GM23338 (cell line): ENCODE data around the gene QDPR. TPM values are rescaled to one million over a fixed set of nuclear protein-coding genes. Genes with fewer than 3 reads are reported as not detected.

ENCODE experiments used
- ATAC-seq: fragments of 200-7000 bp; cut with Tn5 transposase; 3 replicates; pipeline ENCODE4 v1.9.1; 2020
- DNase-seq: peaks from one replicate; pipeline ENCODE4 v3.0.0-alpha.2; 2015; ENCODE audit warnings: low spot score
- H2AFZ ChIP-seq: fragments of 200-600 bp; sonication (generic); 2 replicates; pipeline ENCODE4 v1.8.0; 2016; ENCODE audit warnings: antibody characterized with exemption, mild to moderate bottlenecking, moderate library complexity
- H3F3A ChIP-seq: fragments of 200-600 bp; sonication (generic); replicated peaks from 2 replicates; pipeline ENCODE4 v1.8.0; 2017; ENCODE audit warnings: antibody characterized with exemption, mixed run types, low read depth
- H3K27ac ChIP-seq: fragments of 200-600 bp; sonication (generic); 2 replicates; pipeline ENCODE4 v1.6.1; 2016; ENCODE audit warnings: low read depth
- H3K27me3 ChIP-seq: fragments of 200-600 bp; sonication (generic); 2 replicates; pipeline ENCODE4 v1.8.0; 2016; ENCODE audit warnings: mild to moderate bottlenecking, mixed run types, moderate library complexity; ENCODE audit not compliant: insufficient read depth
- H3K36me3 ChIP-seq: fragments of 200-600 bp; sonication (generic); 2 replicates; pipeline ENCODE4 v1.8.0; 2016; ENCODE audit warnings: mild to moderate bottlenecking; ENCODE audit not compliant: insufficient read depth
- H3K4me1 ChIP-seq: fragments of 200-600 bp; sonication (generic); 2 replicates; pipeline ENCODE4 v1.8.0; 2016; ENCODE audit warnings: mild to moderate bottlenecking, moderate library complexity; ENCODE audit not compliant: insufficient read depth
- H3K4me2 ChIP-seq: fragments of 200-600 bp; sonication (generic); 2 replicates; pipeline ENCODE4 v1.7.1; 2017; ENCODE audit warnings: mixed run types
- H3K4me3 ChIP-seq: fragments of 200-600 bp; sonication (generic); 2 replicates; pipeline ENCODE4 v1.6.1; 2016; ENCODE audit warnings: mixed run types
- H3K79me2 ChIP-seq: fragments of 200-600 bp; sonication (generic); replicated peaks from 2 replicates; pipeline ENCODE4 v1.8.0; 2017; ENCODE audit warnings: mild to moderate bottlenecking; ENCODE audit not compliant: insufficient read depth
- H3K9me2 ChIP-seq: fragments of 200-600 bp; sonication (generic); 2 replicates; pipeline ENCODE4 v1.8.0; 2017; ENCODE audit not compliant: insufficient read depth
- H4K20me1 ChIP-seq: fragments of 200-600 bp; sonication (generic); replicated peaks from 2 replicates; pipeline ENCODE4 v1.8.0; 2017; ENCODE audit warnings: mild to moderate bottlenecking; ENCODE audit not compliant: insufficient read depth
- H3K27ac Mint-ChIP-seq: 2 replicates; pipeline ENCODE4 v1.8.0; 2020; ENCODE audit warnings: inconsistent platforms, mild to moderate bottlenecking, moderate library complexity, mixed read lengths
- H3K27me3 Mint-ChIP-seq: 3 replicates; pipeline ENCODE4 v1.8.0; 2022; ENCODE audit warnings: low read depth, mild to moderate bottlenecking, moderate library complexity, mixed read lengths, inconsistent platforms; ENCODE audit not compliant: insufficient read depth, poor library complexity
- H3K36me3 Mint-ChIP-seq: 3 replicates; pipeline ENCODE4 v1.8.0; 2021; ENCODE audit warnings: low read depth, mild to moderate bottlenecking, inconsistent platforms, moderate library complexity, mixed read lengths
- H3K4me1 Mint-ChIP-seq: 3 replicates; pipeline ENCODE4 v1.8.0; 2020; ENCODE audit warnings: mild to moderate bottlenecking, inconsistent platforms, mixed read lengths
- H3K4me3 Mint-ChIP-seq: 3 replicates; pipeline ENCODE4 v1.8.0; 2021; ENCODE audit warnings: moderate library complexity, mild to moderate bottlenecking, inconsistent platforms, mixed read lengths
- H3K9me3 Mint-ChIP-seq: 3 replicates; pipeline ENCODE4 v1.8.0; 2020; ENCODE audit warnings: moderate library complexity, mild to moderate bottlenecking, inconsistent platforms, mixed read lengths
- STAT1 ChIP-seq: IDR thresholded peaks from one replicate; pipeline ENCODE4 v1.6.1; 2016; ENCODE audit warnings: antibody characterized with exemption; ENCODE audit not compliant: unreplicated experiment
- ZNF114 ChIP-seq: fragments of 250-450 bp; sonication (Bioruptor Pico); IDR thresholded peaks from 2 replicates; pipeline ENCODE4 v1.5.0; 2020; ENCODE audit warnings: mild to moderate bottlenecking, moderate library complexity
- polyA plus RNA-seq: library from polyadenylated mRNA; unstranded; fragments of >200 nt; fragmentation: Nextera tagmentation; extraction: Ambion mirVana; gene quantifications from 2 replicates; pipeline ENCODE4 v1.2.1, GENCODE V29; 2016
- total RNA-seq: library from RNA; depleted of rRNA; stranded (reverse); fragments of >200 nt; shearing (Covaris generic); gene quantifications from 2 replicates; pipeline ENCODE4 v1.2.3, GENCODE V29; 2014
- TF ChIP-seq, protein P1 (sequence below): fragments of 250-450 bp; sonication (Bioruptor Pico); IDR thresholded peaks from 2 replicates; pipeline ENCODE4 v1.5.0; 2020; ENCODE audit warnings: mild to moderate bottlenecking, moderate library complexity

QDPR gene
- total and polyA plus RNA-seq, 2 experiments from 2014 or later: 31.5 to 42.7 TPM

DNA sequence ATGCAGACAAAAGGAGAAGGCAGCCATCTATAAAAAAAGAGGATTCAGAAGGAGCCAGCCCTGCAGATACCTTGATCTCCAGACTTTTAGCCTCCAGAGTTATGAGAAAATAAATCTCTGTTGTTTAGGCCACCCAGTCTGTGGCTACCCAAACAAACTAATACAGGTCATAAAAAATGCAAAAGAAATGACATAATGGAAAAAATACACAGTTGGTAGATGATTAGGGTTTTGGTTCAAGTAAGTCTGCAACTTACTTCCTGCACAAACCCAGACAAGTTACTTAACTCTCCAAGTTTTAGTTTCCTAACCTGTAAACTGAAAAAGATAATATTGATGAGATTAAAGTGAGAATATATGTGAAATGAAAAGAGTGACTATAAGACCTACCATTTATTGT lies 11.3 kb downstream of the QDPR start (continued):
- TF ChIP-seq, protein P1, sequence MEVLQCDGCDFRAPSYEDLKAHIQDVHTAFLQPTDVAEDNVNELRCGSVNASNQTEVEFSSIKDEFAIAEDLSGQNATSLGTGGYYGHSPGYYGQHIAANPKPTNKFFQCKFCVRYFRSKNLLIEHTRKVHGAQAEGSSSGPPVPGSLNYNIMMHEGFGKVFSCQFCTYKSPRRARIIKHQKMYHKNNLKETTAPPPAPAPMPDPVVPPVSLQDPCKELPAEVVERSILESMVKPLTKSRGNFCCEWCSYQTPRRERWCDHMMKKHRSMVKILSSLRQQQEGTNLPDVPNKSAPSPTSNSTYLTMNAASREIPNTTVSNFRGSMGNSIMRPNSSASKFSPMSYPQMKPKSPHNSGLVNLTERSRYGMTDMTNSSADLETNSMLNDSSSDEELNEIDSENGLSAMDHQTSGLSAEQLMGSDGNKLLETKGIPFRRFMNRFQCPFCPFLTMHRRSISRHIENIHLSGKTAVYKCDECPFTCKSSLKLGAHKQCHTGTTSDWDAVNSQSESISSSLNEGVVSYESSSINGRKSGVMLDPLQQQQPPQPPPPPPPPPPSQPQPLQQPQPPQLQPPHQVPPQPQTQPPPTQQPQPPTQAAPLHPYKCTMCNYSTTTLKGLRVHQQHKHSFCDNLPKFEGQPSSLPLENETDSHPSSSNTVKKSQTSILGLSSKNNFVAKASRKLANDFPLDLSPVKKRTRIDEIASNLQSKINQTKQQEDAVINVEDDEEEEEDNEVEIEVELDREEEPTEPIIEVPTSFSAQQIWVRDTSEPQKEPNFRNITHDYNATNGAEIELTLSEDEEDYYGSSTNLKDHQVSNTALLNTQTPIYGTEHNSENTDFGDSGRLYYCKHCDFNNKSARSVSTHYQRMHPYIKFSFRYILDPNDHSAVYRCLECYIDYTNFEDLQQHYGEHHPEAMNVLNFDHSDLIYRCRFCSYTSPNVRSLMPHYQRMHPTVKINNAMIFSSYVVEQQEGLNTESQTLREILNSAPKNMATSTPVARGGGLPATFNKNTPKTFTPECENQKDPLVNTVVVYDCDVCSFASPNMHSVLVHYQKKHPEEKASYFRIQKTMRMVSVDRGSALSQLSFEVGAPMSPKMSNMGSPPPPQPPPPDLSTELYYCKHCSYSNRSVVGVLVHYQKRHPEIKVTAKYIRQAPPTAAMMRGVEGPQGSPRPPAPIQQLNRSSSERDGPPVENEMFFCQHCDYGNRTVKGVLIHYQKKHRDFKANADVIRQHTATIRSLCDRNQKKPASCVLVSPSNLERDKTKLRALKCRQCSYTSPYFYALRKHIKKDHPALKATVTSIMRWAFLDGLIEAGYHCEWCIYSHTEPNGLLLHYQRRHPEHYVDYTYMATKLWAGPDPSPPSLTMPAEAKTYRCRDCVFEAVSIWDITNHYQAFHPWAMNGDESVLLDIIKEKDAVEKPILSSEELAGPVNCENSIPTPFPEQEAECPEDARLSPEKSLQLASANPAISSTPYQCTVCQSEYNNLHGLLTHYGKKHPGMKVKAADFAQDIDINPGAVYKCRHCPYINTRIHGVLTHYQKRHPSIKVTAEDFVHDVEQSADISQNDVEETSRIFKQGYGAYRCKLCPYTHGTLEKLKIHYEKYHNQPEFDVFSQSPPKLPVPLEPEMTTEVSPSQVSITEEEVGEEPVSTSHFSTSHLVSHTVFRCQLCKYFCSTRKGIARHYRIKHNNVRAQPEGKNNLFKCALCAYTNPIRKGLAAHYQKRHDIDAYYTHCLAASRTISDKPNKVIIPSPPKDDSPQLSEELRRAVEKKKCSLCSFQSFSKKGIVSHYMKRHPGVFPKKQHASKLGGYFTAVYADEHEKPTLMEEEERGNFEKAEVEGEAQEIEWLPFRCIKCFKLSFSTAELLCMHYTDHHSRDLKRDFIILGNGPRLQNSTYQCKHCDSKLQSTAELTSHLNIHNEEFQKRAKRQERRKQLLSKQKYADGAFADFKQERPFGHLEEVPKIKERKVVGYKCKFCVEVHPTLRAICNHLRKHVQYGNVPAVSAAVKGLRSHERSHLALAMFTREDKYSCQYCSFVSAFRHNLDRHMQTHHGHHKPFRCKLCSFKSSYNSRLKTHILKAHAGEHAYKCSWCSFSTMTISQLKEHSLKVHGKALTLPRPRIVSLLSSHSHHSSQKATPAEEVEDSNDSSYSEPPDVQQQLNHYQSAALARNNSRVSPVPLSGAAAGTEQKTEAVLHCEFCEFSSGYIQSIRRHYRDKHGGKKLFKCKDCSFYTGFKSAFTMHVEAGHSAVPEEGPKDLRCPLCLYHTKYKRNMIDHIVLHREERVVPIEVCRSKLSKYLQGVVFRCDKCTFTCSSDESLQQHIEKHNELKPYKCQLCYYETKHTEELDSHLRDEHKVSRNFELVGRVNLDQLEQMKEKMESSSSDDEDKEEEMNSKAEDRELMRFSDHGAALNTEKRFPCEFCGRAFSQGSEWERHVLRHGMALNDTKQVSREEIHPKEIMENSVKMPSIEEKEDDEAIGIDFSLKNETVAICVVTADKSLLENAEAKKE (CRISPR knock-in tag): no peak
- no peak for TF ChIP-seq STAT1

DNA sequence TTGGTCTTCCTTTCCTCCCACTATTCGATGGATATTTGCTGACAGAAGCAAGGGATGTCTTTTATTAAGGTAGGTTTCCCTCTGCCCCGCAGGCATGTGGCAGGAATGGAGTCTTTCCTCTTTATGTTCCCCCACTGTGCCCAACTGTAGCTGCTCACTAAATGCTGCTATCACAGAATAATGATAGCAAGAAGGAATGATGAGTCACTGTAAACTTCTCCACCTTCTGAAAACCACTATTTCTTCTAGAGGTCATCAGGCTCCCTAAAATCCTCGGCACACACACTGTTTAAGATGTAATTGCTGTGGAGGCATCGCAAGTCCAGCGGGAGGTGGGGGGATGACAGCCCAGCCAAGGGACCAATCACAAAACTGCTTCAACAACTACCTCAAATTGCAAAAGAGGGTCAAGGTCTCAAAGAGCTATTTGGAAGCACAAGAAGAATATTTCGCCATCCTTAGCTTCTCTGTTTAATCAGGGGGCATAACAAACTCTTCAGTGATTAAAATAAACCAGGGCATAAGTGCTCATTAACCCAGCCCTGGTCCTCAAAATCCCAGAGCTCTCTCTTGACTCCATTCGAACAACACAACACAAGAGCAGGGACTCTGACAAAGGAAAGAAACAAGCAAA lies 13.9 kb downstream of the QDPR start:
- H3K36me3 Mint-ChIP-seq: peaks cover 52% of the 10 kb centered on the region
- peaks cover 7% of the 10 kb centered on the region; the same call in 1 of the 2 replicates for H4K20me1 ChIP-seq
- no peak overlapping the region for H3K27ac ChIP-seq
- no peaks in the 10 kb centered on the region; the same call in 1 of the 2 replicates for H3K4me1 ChIP-seq
- H3F3A ChIP-seq: no peaks in the 10 kb centered on the region
- no peaks in the 10 kb centered on the region for H3K27me3 ChIP-seq
- no peak overlapping the region for H3K4me3 Mint-ChIP-seq
- no peaks in the 10 kb centered on the region for H3K9me3 Mint-ChIP-seq
- H3K4me3 ChIP-seq: no peak overlapping the region
- no peak overlapping the region for H3K27ac Mint-ChIP-seq
- no peak overlapping the region for H3K4me2 ChIP-seq
- no peak overlapping the region for H2AFZ ChIP-seq
- peaks cover 14% of the 10 kb centered on the region for H3K36me3 ChIP-seq
- H3K9me2 ChIP-seq: no peaks in the 10 kb centered on the region
- DNase-seq (no peak), ATAC-seq (no peak)
- no peaks in the 10 kb centered on the region for H3K79me2 ChIP-seq
- peaks cover 3% of the 10 kb centered on the region for H3K27me3 Mint-ChIP-seq
- H3K4me1 Mint-ChIP-seq: peaks cover 11% of the 10 kb centered on the region; the same call in 2 of the 3 replicates
- TF ChIP-seq ZNF114 (CRISPR knock-in tag): no peak
